Measurements from ENCODE around the gene TMEM131L.
A peak's percentile ranks its signal among the peaks of the same experiment; 100 is the strongest.

Gene TMEM131L

DNA sequence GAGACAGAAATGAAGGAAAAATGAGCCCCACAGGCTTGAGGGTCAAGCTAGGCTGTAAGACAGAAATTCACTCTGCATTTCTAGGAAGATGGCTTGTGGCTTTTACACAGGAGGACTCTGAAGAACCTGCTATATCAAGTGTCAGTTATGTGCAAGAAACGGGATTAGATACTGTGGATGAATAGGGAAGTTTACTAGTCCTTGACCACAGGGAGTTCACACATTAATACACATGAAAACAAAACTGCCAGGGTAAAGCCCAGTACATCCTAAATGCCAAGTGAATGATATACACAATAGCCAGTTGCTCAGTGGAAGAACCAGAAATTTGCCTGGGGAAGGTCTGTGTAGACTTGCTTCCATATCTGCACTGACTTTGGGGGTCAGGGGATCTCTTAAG is 53.5 kb downstream of the TMEM131L start:
- Histone ChIP-seq H3K36me3 (ENCODE audit: control insufficient read depth in 1 of 2, insufficient read depth in 2 of 2, low read length in 2 of 2) (no peaks in the 10 kb centered on the region), H3K27ac (ENCODE audit: low read length) (no peak overlapping the region), H3K4me3 (ENCODE audit: low read depth in 1 of 2, low read length in 2 of 2) (no peak overlapping the region), H3K9me3 (ENCODE audit: control insufficient read depth in 1 of 2, low read length in 2 of 2) (no peaks in the 10 kb centered on the region), H3K4me1 (ENCODE audit: control insufficient read depth in 1 of 2, insufficient read depth in 2 of 2, low read length in 2 of 2) (peaks cover 17 to 21% of the 10 kb centered on the region in 2 donors), H3K27me3 (ENCODE audit: low read depth, low read length) (no peaks in the 10 kb centered on the region)

DNA sequence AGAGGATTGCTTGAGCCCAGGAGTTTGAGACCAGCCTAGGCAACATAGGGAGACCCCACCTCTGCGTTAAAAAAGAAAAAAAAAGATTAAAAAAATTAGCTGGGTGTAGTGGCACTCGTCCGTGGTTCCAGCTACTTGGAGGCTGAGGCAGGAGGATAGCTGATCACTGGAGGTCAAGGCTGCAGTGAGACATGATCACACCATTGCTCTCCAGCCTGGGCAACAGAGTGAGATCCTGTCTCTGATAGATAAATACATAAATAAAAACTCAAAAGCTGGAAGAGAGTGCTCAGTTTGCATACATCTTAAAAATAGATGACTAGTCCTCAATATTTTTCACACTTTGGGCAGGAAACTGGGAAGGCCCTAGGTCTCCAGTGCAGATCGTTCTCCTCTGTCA is 54.1 kb downstream of the TMEM131L start:
- Histone ChIP-seq H3K9me3 (ENCODE audit: control insufficient read depth in 1 of 2, low read length in 2 of 2) (no peaks in the 10 kb centered on the region), H3K36me3 (ENCODE audit: control insufficient read depth in 1 of 2, insufficient read depth in 2 of 2, low read length in 2 of 2) (no peaks in the 10 kb centered on the region), H3K27me3 (ENCODE audit: low read depth, low read length) (no peaks in the 10 kb centered on the region), H3K4me3 (ENCODE audit: low read depth in 1 of 2, low read length in 2 of 2) (no peak overlapping the region), H3K27ac (ENCODE audit: low read length) (no peak overlapping the region), H3K4me1 (ENCODE audit: control insufficient read depth in 1 of 2, insufficient read depth in 2 of 2, low read length in 2 of 2) (peaks cover 17 to 26% of the 10 kb centered on the region in 2 donors)

DNA sequence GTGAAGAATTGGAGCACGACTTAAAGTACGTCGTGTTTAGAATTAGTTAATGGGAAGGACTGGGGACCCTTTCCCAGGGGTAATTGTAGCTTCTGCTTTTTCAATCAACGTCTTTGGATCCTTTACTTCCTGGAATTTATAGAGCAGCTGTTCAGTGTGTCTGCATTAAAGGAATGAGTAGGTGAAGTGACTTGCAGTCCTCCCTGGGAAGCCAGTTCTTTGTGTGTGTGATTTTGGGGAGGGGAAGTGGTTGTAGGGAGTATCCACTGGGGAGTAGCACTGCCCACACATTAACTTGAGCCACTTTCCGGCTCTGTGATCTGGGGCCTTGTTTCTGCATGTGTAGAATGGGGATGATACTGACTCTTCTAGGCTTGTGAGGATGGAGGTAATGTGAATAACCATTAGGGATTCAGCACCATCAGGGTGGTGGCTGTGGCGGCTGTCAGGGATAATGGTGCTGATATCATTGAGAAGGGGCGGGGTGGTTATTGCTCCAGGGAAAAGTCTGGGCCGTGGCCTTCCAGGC is 54.7 kb downstream of the TMEM131L start:
- Histone ChIP-seq H3K27me3 (ENCODE audit: low read depth, low read length) (no peaks in the 10 kb centered on the region), H3K4me1 (ENCODE audit: control insufficient read depth in 1 of 2, insufficient read depth in 2 of 2, low read length in 2 of 2) (peaks cover 17 to 26% of the 10 kb centered on the region in 2 donors), H3K9me3 (ENCODE audit: control insufficient read depth in 1 of 2, low read length in 2 of 2) (no peaks in the 10 kb centered on the region), H3K27ac (ENCODE audit: low read length) (no peak overlapping the region), H3K4me3 (ENCODE audit: low read depth in 1 of 2, low read length in 2 of 2) (no peak overlapping the region), H3K36me3 (ENCODE audit: control insufficient read depth in 1 of 2, insufficient read depth in 2 of 2, low read length in 2 of 2) (no peaks in the 10 kb centered on the region)

DNA sequence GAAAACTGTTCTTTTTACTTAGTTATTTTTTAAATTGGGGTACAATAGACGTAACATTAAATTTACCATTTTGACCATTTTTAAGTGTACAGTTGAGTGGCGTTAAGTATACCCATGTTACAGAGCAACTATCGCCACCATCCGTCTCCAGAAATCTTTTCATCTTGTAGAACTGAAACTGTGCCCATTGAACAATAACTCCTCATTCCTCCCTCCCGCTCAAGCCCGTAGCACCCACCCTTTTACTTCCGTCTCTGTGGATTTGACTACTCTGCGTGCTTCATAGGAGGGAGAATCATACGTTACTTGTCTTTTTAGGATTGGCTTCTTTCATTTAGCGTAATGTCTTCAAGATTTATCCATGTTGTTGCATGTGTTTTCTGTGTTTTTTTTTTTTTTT is 55.3 kb downstream of the TMEM131L start:
- Histone ChIP-seq H3K27ac (ENCODE audit: low read length) (no peak overlapping the region), H3K27me3 (ENCODE audit: low read depth, low read length) (no peaks in the 10 kb centered on the region), H3K9me3 (ENCODE audit: control insufficient read depth in 1 of 2, low read length in 2 of 2) (no peaks in the 10 kb centered on the region), H3K4me3 (ENCODE audit: low read depth in 1 of 2, low read length in 2 of 2) (no peak overlapping the region), H3K4me1 (ENCODE audit: control insufficient read depth in 1 of 2, insufficient read depth in 2 of 2, low read length in 2 of 2) (peaks cover 17 to 26% of the 10 kb centered on the region in 2 donors), H3K36me3 (ENCODE audit: control insufficient read depth in 1 of 2, insufficient read depth in 2 of 2, low read length in 2 of 2) (no peaks in the 10 kb centered on the region)

DNA sequence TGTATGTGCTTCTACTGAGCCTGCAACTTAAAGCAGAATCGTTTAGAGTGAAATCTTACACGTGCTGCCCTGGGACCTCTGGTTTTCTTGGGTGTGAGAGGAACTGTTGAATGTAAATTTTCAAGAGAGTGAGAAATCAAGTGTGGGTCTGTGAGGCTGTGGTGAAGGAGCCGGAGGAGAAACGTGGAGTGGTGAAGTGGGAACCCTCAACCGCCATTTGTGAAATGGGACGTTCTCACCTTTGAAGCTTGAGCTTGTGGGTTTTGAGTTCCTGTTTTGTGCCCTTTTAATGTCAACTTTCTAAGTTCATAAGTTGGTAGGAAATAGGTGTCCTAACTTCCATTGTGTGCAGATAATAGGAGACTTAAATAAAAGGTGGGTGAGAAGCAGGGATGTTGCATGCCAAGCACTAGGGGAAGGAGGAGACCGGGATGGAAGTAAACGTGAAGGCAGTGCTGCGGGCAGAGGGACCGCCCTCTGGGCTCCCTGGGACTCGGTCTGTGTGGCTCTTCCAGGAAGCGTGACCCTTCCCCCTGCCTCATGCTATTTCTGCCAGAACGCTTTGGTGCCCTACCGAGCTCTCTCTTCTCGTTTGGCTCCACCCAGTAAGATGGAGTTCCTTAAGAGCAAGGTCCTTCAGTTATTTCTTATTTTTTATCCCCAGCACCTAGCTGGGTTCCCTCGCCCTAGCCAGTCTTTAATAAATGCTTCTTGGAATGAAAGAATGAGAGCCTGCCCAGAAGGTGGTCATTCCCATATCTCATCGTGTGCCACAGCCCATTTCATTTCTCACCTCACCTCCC is 56.0 kb downstream of the TMEM131L start:
- Histone ChIP-seq H3K36me3 (ENCODE audit: control insufficient read depth in 1 of 2, insufficient read depth in 2 of 2, low read length in 2 of 2) (no peaks in the 10 kb centered on the region), H3K4me1 (ENCODE audit: control insufficient read depth in 1 of 2, insufficient read depth in 2 of 2, low read length in 2 of 2) (peaks cover 17 to 26% of the 10 kb centered on the region in 2 donors), H3K4me3 (ENCODE audit: low read depth in 1 of 2, low read length in 2 of 2) (no peak overlapping the region), H3K27me3 (ENCODE audit: low read depth, low read length) (no peaks in the 10 kb centered on the region), H3K9me3 (ENCODE audit: control insufficient read depth in 1 of 2, low read length in 2 of 2) (no peaks in the 10 kb centered on the region), H3K27ac (ENCODE audit: low read length) (no peak overlapping the region)

DNA sequence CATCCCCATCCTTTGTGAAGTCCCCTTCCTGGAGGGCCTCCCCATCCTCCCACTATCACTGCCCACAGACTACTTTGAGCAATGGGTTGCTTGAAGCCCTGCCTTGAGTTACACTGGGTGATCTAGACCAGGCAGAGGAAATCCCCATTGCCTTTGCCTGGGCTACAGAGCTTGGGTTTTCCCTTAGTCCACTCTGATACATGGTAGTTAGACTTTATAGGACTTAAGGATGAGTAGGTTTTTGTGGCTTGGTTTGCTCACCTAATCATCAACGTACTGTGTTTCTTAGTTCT is 56.6 kb downstream of the TMEM131L start:
- Histone ChIP-seq H3K36me3 (ENCODE audit: control insufficient read depth in 1 of 2, insufficient read depth in 2 of 2, low read length in 2 of 2) (no peaks in the 10 kb centered on the region), H3K27me3 (ENCODE audit: low read depth, low read length) (no peaks in the 10 kb centered on the region), H3K4me1 (ENCODE audit: control insufficient read depth in 1 of 2, insufficient read depth in 2 of 2, low read length in 2 of 2) (peaks cover 17 to 28% of the 10 kb centered on the region in 2 donors), H3K27ac (ENCODE audit: low read length) (no peak overlapping the region), H3K4me3 (ENCODE audit: low read depth in 1 of 2, low read length in 2 of 2) (no peak overlapping the region), H3K9me3 (ENCODE audit: control insufficient read depth in 1 of 2, low read length in 2 of 2) (no peaks in the 10 kb centered on the region)

DNA sequence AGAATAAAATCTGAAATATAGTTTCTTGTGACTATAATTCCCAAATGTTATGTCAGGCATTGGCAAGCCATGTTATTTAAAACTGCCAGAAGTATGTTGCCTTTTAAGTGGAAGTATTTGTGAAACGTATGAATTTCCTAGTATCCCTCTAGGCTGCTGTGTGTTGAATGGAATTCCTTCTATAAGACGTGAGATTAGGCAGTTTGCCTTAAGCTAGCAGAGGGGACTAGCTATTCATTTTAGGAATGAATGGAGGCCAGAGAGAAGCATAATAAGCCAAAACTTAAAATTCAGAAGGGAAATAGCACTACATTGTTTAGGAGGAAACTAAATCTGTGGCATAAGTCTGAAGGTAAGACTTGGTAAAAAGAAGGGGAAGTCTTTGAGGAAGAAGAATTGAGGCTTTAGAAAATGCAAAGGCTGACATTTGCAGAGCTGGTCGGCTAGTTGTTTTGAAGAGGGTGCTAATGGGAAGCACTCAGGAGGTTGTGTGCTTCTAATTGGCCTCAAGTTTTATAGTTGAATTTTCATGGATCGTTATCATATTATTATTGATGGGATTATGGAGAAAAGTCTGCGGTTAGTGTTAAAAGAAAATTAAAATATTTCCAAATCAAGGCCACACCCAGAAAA is 57.1 kb downstream of the TMEM131L start:
- H3K4me1 ChIP-seq (ENCODE audit: control insufficient read depth in 1 of 2, insufficient read depth in 2 of 2, low read length in 2 of 2): peaks cover 17 to 30% of the 10 kb centered on the region in 2 donors
- peak overlapping the region; percentile 32 for H3K27ac ChIP-seq (ENCODE audit: low read length)

DNA sequence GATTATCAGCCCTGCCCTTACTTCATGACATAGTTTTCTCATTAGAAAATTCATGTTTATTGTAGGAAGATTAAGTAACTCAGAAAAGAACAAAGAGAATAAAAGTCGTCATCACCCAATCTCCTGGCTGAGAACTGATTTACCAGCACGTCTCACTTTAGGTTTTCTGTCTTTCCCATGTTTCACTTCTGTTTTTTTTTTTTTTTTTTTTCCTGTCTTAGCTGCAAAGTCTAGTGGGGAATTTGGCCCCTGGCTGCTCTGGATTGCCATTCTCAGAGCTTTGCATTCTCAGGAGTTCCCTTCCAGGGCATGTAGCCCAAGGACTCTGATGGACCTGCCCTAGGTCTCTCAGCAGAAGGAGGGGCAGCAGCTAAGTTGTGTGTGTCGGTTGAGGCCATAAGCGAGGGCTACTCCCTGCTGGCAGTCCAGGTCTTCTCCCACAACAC is 57.8 kb downstream of the TMEM131L start:
- Histone ChIP-seq H3K4me1 (ENCODE audit: control insufficient read depth in 1 of 2, insufficient read depth in 2 of 2, low read length in 2 of 2) (peaks cover 16 to 30% of the 10 kb centered on the region in 2 donors), H3K9me3 (ENCODE audit: control insufficient read depth in 1 of 2, low read length in 2 of 2) (no peaks in the 10 kb centered on the region), H3K4me3 (ENCODE audit: low read depth in 1 of 2, low read length in 2 of 2) (no peak overlapping the region), H3K27ac (ENCODE audit: low read length) (peak overlapping the region; percentile 32), H3K36me3 (ENCODE audit: control insufficient read depth in 1 of 2, insufficient read depth in 2 of 2, low read length in 2 of 2) (no peaks in the 10 kb centered on the region), H3K27me3 (ENCODE audit: low read depth, low read length) (no peaks in the 10 kb centered on the region)

More for the DNA sequence above, 57.1 kb downstream of the TMEM131L start:
- Histone ChIP-seq H3K4me3 (ENCODE audit: low read depth in 1 of 2, low read length in 2 of 2) (no peak overlapping the region), H3K36me3 (ENCODE audit: control insufficient read depth in 1 of 2, insufficient read depth in 2 of 2, low read length in 2 of 2) (no peaks in the 10 kb centered on the region), H3K27me3 (ENCODE audit: low read depth, low read length) (no peaks in the 10 kb centered on the region), H3K9me3 (ENCODE audit: control insufficient read depth in 1 of 2, low read length in 2 of 2) (no peaks in the 10 kb centered on the region)

DNA sequence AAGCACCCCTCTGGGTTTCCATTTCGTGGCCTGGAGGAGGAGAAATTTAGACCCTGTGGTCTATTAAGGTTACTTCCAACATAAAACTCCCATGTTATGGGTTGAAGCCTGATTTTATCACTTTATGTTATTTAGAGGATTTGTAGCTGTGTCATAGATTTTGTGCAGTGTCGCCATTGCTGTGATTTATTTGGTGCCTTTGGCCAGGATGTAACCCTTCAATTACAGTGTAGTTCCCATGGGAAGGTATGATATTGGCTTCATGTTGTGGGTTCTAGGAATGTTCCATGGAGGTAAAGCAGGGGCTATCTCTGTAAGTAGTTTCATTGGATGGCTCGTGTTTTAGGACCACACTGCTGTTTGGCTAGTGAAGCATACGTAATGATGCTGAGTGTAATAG is 58.5 kb downstream of the TMEM131L start:
- Histone ChIP-seq H3K4me1 (ENCODE audit: control insufficient read depth in 1 of 2, insufficient read depth in 2 of 2, low read length in 2 of 2) (peaks cover 11 to 25% of the 10 kb centered on the region in 2 donors), H3K27ac (ENCODE audit: low read length) (peak overlapping the region; percentile 32), H3K27me3 (ENCODE audit: low read depth, low read length) (no peaks in the 10 kb centered on the region), H3K9me3 (ENCODE audit: control insufficient read depth in 1 of 2, low read length in 2 of 2) (no peaks in the 10 kb centered on the region), H3K4me3 (ENCODE audit: low read depth in 1 of 2, low read length in 2 of 2) (no peak overlapping the region), H3K36me3 (ENCODE audit: control insufficient read depth in 1 of 2, insufficient read depth in 2 of 2, low read length in 2 of 2) (no peaks in the 10 kb centered on the region)

DNA sequence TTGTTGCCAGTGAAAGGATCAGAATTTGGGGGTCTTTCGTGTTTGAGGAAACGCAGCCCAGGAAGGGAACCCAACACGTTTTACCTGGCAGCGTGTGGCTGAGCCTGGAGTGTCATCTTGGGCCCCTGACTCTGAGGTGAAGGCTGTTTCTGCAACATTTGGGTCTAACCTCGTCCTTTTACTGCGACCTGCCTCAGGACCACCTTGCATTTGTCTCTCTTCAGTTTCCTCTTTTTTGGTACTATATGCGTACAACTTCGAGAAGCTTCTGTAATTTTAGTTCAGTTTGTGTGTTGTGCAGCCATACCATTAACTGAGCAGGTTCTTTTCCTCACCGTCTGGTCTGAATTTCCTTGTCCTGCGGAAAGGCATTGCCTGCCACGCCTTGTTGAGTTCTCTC is 61.5 kb downstream of the TMEM131L start:
- no peak overlapping the region for H3K4me3 ChIP-seq (ENCODE audit: low read depth in 1 of 2, low read length in 2 of 2)
- H3K27me3 ChIP-seq (ENCODE audit: low read depth, low read length): no peaks in the 10 kb centered on the region
- H3K4me1 ChIP-seq (ENCODE audit: control insufficient read depth in 1 of 2, insufficient read depth in 2 of 2, low read length in 2 of 2): peaks cover 18 to 34% of the 10 kb centered on the region in 2 donors
- H3K9me3 ChIP-seq (ENCODE audit: control insufficient read depth in 1 of 2, low read length in 2 of 2): no peaks in the 10 kb centered on the region
- no peaks in the 10 kb centered on the region for H3K36me3 ChIP-seq (ENCODE audit: control insufficient read depth in 1 of 2, insufficient read depth in 2 of 2, low read length in 2 of 2)
- H3K27ac ChIP-seq (ENCODE audit: low read length): no peak overlapping the region

DNA sequence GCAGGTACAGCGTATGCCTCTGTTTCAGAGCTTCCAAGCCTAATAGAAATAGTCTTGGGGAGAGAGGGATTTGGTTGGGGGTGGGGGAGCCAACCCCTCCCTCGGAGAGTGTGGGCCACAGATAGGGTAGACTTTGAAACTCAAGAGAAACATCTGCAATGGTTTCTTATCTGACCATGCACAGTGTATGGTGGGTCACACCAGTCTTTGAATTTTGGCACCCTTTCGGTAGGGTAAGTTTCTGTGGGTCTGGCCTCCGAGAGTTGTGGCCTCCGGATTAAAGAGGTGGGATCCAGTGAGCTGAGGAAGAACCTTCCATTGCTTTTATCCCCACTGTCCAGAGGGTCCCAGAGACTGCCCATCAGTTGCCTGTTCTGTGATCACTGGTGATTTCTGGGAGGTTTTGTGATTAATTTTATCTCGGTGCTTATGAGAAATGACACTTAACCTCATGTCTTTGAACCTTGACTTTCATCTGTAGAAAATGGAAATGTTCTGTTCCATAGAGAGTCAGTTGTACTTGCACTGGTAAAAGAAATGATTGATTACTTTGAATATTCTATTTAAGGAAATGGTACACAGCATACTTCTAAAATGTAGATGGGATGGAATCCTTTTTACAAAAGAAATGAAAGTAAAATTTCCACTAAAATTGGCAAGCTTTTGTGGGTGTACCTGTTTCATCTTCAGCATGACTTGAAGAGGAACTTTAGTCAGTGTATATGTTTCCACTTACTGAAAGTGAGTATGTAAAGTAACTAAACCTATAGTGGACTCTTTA is 62.7 kb downstream of the TMEM131L start:
- Histone ChIP-seq H3K27ac (ENCODE audit: low read length) (no peak overlapping the region), H3K4me1 (ENCODE audit: control insufficient read depth in 1 of 2, insufficient read depth in 2 of 2, low read length in 2 of 2) (peaks cover 13 to 33% of the 10 kb centered on the region in 2 donors), H3K36me3 (ENCODE audit: control insufficient read depth in 1 of 2, insufficient read depth in 2 of 2, low read length in 2 of 2) (no peaks in the 10 kb centered on the region)

More for the DNA sequence above, 62.7 kb downstream of the TMEM131L start:
- no peaks in the 10 kb centered on the region for H3K27me3 ChIP-seq (ENCODE audit: low read depth, low read length)
- no peak overlapping the region for H3K4me3 ChIP-seq (ENCODE audit: low read depth in 1 of 2, low read length in 2 of 2)
- H3K9me3 ChIP-seq (ENCODE audit: control insufficient read depth in 1 of 2, low read length in 2 of 2): no peaks in the 10 kb centered on the region

Data from muscle layer of duodenum (tissue), 2 donors.